G401.6 (cell line): ENCODE results near the gene FARSB.
A peak's percentile ranks its signal among the peaks of the same experiment; 100 is the strongest.

Experiments used
- FAIRE-seq: peaks from 2 replicates; lab custom pipeline; 2012; peaks lifted over from hg19 to GRCh38; lab: Jason Lieb, UNC

Gene FARSB

DNA sequence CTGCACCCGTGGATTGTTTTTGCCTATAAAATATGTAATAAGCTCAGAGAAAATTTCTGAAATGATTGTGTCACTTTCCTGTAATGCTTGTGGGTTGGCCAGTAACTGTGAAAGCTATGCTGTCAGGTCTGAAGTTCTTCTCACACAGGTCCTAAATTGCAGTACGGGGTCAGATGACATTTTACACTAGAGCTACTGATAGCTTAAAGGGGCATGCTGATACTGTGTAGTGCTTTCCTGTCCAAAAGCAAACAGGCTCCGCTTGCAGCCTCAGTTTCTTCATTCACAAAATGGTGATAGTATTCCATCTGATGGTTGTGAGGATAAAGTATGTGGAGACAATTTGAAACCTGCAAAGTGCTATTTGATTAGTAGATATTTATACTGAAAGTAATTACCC, 7.6 kb upstream of the FARSB start:
- no peak for FAIRE-seq

DNA sequence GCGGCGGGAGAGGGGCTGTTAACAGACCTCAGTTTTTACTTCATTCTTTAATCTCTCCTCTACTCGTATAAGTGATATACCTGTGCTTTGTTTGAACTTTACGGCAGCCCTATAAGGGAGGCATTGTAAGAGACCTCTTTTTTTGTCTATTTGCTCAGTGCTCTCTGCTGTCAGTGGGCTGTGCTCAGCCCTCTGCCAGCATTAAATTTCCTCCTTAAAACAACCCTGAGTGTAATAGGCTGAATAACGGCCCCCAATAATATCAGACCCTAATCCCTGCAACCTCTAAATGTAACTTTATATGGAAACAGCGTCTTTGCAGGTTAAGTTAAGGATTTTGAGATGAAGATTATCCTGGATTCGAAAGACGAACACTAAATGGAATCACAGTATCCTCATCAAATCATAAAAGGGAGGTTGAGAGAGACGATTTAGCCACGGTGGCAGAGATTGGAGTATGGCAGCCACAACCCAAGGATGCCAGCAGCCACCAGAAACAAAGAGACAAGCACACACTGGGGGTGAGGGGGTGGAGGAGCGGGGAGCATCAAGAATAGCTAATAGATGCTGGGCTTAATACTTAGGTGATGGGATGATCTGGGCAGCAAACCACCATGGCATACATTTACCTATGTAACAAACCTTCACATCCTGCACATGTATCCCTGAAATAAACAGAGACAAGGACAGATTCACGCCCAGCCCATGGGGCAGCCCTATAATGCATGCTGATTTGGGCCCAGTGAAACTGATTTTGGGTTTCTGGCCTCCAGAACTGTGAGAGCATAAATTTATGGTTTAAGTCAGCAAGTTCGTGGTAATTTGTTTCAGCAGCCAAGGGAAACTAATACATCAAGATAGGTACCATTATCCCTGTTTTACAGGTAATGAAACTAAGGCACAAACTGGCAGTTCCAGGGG, 894 bp upstream of the FARSB start:
- no peak for FAIRE-seq

DNA sequence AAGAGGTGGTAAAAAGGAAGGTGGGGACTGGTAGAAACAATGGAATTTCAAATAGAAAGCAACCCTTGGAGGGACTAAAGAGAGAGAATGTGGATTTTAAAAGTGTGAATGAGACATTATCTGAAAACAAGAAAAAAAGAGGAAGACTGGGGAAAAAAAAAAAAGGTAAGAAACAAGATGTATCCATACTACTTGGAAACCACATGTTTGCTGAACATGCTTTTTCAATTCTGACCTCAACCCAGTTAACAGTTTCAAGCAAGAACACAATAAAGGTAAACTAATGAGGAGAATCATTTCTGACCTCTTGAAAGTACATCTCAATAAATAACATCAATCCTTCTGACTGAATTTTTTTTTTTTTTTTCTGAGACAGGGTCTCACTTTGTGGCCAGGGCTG, 2.6 kb downstream of the FARSB start:
- FAIRE-seq: no peak

DNA sequence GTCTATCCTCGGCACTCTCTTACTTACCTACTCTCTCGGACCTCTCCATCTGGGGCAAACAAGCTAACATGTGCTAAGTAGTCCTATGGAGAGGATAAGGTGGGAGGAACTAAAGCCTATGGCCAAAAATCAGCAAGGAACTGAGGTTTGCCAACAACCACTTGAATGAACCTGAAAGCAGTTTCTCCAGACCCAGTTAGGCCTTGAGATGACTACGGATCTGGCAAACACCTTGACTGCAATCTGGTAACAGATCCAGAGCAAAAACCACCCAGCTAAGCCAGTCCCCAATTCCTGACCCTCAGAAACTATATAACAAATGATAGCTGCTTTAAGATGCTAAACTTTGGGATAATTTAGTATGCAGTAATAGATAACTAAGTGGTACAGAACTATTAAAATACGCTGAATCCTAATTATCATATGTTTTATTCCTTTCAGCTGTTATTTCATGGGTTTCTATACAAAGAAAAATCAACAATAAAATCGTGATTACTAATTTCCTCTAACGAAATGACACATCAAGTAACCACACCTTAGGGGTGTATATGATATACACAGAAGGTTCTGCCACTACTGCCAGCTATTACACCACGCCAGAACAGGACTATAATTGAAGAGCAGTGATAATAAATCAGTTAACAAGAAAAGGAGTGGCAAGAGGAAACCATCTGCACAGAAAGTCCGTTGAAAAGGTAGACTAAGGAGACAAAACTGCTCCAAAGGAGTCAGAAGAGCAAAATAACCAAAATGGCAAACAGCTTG, 3.2 kb downstream of the FARSB start:
- FAIRE-seq: no peak

DNA sequence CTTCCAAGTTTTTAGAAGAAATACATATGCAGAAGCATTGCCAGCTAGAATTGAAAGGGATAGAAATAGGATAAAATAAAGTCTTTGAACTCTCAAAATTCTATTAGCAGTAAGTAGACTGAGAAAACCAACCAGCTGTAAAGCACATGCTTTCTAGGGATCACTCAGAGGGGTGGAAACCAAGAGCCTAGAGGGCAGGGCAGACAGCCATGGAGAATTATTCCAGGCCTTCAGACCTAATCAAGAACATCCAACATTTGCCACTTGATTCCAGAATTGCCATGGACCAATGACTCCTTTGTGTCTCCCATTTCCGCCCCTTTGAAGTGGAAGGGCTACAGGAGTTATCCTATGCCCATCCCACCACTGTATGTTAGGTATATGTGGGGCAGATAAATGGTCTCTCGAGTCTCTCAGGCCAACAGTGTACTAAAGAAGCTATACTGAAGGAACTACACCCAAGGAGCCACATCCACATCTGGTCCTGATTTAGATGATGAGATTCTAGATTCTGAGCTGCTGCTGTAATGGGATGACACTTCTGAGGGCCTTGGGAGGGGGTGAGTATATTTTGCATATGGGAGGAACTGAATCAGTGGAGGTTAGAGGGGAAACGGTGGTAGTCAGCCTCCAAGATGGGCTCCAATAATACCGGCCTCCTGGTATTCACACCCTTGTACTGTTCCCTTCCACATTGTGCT, 4.0 kb downstream of the FARSB start:
- no peak for FAIRE-seq

DNA sequence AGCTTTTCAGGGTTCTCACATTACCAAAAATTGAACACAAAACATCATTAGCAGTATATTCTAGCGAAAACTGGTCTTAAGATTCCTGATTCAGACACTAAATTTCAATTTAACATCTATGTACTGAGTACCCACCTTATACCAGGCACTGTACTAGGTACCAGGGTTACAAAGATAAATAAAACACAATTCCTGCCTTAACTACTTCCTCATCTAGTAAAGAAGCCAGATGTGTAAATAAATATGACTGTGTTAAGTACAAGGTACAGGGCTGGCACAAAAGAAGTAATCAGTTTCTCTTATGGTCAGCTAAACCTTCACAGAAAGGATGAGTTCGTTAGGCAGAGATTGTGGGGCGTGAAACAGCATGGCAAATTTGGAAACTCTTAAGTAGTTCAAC, 6.1 kb downstream of the FARSB start:
- FAIRE-seq: no peak

DNA sequence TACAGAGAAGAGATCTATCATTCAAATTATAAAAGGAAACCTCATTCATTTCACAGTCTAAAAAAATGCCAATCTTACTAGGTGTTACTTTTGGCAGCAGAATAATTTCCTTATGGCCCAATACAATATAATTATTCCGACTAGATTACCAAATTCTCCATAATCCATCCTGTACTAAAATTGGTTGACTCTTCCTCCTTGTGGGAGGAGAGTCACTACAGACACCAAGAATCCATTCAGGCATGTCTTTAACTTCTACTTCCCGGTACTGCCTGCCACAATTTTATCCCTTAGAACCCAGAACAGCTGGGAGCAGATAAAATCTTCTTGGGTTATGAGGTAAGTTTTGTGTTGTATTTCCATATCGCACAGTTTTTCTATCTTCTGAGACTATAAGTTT, 9.9 kb downstream of the FARSB start:
- FAIRE-seq: no peak

DNA sequence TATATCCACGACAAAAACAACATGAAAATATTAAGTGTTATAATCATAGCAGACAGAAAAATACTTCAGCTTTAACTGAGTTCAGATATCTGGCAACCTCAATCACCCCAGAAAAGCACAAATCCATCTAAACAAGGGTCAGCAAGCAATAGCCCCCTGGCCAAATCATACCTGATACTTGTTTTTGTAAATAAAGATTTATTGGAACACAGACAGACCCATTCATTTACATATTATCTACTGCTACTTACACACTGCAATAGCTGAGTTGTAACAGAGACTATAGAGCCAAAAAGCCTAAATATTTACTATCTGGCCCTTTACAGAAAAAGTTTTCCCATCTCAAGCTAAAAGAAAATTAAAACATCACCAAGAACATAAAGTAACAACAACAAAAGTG, 12.8 kb downstream of the FARSB start:
- no peak for FAIRE-seq

DNA sequence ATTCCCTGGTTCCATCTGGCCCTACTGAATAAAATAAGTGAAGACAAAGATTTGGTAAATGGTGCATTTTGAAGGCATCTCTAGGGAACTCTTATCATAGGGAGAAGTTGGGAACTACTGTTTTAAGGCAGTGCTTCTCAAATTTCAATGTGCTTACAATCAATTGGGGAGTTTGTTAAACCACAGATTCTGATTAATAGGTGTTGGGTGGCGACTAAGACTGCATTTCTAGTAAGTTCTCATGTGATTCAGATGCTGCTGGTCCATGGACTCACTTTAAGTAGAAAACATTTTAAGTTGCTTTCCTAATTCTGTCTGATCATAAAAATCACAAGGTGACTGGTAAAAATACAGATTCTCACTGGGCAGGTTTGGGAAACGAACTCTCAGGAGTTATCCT, 14.6 kb downstream of the FARSB start:
- FAIRE-seq: no peak

DNA sequence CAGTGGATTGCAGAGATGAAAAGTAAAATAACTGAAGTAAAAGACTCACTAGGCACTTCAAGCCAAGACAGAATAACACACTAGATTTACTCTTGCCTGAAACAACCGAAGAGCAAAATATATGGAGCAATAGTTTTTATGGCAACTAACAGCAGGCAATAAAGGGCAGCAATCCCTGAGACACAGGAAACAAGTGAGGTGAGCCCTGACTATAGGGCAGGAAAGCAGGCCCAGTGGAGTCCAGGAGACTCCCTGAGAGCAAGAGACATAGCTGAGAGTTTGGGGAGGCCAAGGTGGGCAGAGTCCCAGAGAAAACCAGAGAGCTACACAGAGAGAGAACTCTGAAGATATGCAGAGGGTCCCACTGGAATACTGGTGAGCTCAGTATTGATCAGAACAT, 18.8 kb downstream of the FARSB start:
- FAIRE-seq: no peak

DNA sequence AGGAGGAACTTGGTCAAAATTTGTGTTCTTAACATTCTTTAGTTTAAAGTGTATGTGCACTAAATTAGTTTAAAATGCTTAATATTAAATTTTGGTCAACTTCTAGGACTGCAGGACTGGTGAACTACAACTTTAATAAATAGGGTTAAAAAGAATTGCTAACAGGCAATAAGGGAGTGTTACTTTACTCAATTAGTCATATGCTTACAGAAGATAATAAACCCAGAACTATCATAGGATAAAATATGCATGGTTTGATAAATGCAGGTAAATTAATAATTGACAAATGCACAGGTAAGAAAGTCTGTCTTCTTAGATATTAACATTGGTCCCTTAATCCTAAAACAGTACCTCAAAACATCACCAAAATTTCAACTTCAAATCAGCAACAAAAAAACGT, 20.6 kb downstream of the FARSB start:
- FAIRE-seq: no peak

DNA sequence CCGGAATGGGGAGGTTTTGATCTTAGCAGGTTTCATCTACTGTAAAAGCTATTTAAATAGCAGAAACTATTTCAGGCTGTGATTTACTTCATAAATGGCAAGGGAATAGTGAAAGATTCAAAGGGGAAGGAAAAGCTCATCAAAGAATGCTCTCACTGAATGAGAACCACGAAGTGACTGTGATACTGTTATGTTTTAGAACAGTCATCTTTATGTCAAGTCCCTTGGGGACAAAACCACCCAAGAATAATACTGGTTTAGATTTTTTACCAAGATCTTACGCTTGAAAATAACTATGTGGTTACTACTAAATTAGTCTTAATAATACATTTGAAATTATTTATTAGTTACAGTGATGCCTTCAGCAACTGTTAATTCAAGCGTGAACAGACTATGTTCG, 28.1 kb downstream of the FARSB start:
- no peak for FAIRE-seq

DNA sequence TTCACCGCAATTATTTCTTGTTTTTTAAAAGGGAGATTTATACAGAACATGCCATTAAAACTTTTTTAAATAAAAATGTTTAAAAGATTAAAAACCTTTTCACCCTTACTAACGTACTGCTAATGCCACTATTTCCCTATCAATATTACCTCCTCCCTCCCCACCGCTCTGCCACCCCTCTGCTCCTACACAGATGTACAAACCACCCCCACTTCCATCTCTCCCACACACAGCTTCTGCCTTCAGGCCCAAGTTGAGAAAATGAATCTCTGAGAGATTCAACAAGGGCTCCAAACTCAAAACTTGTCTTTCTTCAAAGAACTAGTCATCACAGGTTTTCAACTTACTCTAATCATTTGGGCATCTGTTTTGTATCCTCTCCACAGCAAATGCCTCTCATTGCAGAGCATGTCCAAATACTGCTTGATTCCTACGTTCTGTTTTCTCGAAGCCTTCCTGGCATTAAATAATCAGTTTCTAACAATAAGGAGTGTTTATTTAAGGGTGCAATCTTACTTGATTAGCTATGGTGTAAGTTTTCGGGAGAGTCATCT, 32.1 kb downstream of the FARSB start:
- FAIRE-seq: no peak

DNA sequence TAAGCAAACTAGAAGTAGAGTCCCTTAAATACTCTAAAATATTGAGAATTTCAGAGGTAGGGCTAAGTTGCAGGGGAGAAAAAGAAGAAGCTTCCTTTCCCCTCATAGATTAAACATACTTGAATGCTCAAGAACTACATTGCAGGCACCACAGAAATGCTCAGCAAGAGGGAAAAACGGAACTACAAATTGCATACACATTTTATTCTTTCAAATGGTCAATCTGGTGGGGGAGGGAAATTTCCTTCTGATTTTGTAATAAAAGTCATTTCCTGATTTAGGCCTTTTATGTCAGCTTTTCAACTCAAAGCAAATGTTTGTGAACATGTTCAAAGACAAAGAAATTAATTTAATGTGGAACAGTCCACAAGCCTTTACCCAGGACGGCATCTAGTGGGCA, 33.0 kb downstream of the FARSB start:
- no peak for FAIRE-seq

DNA sequence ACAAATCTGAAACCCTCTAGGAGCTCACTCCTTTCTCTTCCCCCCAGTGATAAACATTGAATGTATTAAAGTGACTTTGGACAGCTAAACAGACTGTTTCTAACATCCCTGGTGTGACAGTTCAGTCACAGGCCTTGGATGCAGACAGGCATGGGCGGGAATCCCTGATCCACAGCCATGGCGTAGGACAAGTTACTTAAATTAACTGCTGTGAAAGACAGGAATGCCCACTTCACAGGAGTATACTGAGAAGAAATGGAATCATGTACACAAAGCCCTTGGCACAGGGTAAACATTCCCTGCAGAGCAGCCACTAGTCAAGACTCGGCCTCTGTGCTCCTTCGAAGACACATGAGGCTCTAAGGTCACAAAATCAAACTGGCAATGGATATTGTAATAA, 34.0 kb downstream of the FARSB start:
- no peak for FAIRE-seq

DNA sequence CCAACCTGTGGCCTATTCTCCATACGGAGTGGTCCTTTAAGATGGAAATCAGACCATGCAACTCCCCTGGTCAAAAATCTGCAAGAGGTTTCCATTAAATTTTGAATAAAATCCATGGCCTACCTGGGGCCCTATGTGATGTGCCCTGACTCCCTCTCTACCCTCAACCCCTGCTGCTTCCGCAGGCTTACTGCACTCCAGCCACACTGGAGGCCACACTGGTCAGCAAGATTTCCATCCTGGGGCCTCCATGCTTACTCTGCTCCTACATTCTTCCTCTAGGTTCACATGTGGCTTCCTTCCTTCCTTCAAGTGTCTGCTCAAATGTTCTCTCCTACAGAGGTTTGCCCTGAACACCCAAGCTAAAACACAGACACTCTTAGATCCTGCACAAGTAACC, 40.6 kb downstream of the FARSB start:
- no peak for FAIRE-seq

DNA sequence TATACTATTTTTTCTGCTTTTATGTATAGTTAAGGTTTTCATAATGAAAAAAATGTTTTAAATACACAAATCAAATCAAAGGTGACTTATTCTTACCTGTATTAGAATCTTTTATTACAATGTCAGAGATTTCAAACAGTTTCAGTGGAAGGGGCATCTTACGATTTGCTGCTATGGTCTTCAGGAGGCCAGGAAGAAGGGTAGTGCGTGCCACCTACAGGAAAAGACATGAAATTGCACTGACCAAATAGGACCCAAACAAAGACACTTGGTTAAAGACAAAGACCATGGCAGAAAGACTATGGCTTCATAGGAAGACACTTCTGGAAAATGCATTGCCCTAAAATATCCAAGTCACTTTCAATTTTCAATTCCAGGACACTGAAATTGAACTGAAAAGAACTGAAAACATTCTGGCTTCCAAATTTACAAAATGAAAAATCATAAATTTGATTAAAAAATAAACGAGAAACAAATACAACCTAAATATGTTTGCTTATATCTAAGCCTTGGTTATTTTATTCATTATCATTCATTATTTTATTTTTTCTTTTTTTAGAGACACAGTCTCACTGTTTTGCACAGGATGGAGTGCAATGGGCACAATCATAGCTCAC, 42.1 kb downstream of the FARSB start:
- peak; percentile 92 for FAIRE-seq

DNA sequence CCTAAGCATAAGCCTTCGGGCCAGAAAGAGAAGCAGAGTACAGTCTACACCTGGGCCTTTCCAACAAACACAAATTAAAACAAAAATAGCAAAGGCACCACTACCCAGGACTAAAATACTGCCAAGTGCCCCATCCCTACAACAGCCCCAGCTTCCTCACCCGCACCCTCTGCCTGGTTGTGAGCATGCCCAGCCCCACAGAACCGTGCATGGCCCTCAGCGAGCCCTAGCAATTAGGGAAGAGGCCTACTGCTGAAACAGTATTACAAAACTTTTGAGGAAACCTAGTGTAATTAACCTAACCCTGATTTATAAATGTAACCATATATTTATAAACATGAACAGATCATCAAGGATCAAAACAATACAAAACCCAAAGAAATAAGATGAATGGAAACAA, 44.2 kb downstream of the FARSB start:
- FAIRE-seq: no peak

DNA sequence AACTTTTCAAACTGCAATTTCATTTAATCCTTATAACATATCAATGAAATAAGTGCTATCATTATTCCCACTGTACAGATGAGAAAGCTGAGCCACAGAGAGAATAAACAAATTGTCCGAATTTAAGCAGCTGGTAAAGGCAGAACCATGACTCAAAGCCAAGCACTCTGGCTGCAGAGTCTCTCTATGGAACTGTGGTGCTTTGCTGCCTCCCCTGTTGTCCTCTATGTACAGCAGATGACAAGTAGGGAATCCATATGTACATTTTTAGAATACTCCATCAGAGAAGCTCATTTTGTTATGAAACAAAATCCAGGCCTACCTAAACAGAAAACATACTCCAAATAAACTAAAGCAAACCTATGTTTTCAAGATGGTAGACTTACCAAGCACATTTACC, 45.1 kb downstream of the FARSB start:
- no peak for FAIRE-seq

DNA sequence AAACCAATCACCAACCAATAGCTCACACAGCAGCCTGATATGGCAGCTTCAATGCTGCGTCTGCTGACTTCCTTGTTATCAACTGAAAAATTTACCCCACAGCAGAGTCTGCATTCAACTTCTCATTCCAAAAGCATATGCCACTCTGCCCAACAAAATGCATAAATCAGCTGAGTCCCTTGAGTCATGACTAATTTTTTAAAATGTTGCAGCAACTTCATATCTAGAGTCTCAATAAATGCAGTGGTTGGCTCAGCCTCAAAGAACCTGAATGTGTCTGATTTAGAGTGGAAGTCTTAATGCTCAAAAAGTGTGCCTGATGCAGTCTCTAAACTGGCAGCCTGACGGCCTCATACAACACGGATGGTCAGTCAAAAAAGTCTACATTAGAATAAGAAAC, 46.5 kb downstream of the FARSB start:
- no peak for FAIRE-seq

DNA sequence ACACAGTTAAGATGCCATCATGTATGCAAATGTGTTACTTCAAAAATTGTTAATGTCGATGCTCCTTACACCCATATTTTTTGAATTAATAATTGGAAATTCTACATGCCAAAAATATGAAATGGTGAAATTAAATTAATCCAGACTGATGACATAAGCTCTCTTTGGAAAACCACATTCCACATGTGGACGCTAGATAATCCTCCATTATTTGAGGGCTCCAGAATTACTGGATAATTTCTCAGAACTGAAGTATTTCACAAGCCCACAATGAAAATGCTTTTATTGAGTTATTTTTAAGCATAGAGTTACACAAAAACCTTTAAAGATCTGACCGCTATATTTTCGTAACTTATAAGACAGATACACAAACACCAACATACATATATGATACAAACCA, 47.8 kb downstream of the FARSB start:
- FAIRE-seq: no peak

DNA sequence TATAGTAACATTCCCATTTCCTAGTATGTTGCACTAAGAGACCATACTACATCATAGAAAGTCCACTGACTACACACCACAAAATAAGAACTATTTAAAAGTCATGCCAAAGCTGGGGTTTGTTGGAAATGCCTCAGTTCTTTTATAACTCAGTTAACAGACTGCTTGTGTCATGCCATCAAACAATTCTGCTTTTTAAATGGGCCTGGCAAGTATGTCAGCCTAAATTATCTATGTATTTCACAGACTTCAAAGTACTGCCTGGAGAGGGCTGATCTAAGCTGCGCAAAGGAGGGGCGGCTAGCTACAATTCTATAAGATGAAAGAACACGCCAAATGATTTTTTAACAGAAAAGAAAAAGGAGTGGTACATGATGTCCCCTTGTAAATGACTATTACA, 49.6 kb downstream of the FARSB start:
- no peak for FAIRE-seq
